Islet of Langerhans (tissue), 1 donor: ENCODE data around the gene TET1.
"Not testable (repeated sequence)": the region's sequence is repeated elsewhere in the genome, so short reads cannot be mapped to it uniquely, and the experiment has no call there.

Experiments used
- FAIRE-seq: peaks from one replicate; lab custom pipeline; 2011; peaks lifted over from hg19 to GRCh38; lab: Jason Lieb, UNC

The TET1 gene

GRCh38 chr10:68564712-68565111 is 4.6 kb downstream of the TET1 start:
- FAIRE-seq, result no peak

DNA sequence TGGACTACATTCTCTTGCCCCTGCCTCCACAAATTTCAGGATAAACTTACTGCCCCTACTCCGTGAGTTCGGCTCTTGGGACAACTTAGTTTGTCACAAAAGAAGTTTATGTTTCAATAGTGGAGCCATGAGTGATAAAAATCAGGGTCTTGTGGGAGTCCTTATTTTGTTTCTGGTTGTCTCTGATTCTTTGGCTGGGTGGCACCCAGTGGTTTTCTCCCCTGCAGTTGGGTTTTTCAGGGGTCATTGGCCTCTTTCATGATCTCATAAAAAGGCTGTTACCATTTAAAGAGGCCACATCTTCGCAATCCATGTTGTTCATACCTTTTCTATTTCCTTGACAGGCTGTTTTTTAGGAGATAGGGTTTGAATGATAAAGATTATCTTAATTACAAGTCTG is 5.5 kb downstream of the TET1 start:
- FAIRE-seq, result no peak

GRCh38 chr10:68566351-68566750 is 6.2 kb downstream of the TET1 start:
- FAIRE-seq, result no peak

DNA sequence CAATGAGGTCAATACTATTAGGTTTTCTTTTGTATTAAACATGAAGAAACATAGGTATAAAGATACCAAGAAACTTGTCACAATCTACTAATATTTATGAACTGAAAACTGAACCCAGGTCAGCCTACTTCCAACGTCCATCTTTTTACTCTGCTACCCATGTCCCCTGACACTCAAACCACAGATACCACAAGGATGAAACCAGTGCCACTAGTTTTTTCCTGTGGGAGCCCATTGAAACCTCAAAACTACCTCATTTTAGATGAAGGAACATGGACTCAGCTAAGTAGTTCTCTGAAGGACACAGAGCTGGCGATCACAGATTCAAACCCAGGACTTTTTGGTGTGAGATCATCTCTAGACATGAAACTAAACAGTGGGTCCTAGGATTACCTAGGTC is 6.8 kb downstream of the TET1 start:
- FAIRE-seq, result no peak

DNA sequence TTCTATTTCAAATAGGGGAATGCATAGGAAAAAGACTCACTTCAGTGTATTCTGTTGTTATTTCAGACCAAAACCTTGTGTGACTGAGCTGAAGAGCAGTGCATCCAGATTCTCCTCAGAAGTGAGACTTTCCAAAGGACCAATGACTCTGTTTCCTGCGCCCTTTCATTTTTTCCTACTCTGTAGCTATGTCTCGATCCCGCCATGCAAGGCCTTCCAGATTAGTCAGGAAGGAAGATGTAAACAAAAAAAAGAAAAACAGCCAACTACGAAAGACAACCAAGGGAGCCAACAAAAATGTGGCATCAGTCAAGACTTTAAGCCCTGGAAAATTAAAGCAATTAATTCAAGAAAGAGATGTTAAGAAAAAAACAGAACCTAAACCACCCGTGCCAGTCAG is 12.0 kb downstream of the TET1 start:
- no peak for FAIRE-seq

DNA sequence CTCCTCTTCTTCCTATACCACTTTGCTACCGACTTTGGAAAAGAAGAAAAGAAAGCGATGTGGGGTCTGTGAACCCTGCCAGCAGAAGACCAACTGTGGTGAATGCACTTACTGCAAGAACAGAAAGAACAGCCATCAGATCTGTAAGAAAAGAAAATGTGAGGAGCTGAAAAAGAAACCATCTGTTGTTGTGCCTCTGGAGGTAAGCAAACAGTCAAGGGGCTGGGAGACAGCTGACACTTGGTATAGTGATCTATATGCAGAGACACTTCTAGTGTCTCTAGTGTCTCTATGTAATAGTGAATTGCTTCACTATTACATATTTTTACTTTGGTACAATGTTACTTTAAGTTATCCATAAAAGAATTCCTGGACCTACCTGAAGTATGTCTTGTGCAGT is 13.9 kb downstream of the TET1 start:
- no peak for FAIRE-seq

- no peak for FAIRE-seq
Observed at GRCh38 chr10:68576118-68576517, 16.0 kb downstream of the TET1 start.

DNA sequence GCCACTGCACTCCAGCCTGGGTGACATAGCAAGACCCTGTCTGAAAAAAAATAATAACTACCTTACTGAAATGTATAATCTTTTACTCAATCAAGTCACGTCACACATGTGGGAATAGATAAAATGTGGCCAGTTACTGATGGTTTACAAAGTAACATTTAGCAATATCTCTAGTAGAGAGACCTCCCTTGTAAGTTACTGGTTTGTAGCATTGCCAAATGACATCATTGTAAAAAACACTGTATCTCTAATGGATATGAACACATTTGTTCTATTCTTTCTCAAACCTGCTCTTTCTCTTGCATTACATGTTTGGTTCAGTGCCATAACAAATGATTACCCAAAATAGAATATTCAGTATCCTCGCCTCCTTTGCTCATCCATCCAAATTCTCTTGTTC is 18.8 kb downstream of the TET1 start:
- no peak for FAIRE-seq

- not testable (repeated sequence) for FAIRE-seq
Observed at GRCh38 chr10:68584187-68584586, 24.1 kb downstream of the TET1 start.

- no peak for FAIRE-seq
Observed at GRCh38 chr10:68586606-68587305, 26.6 kb downstream of the TET1 start.

DNA sequence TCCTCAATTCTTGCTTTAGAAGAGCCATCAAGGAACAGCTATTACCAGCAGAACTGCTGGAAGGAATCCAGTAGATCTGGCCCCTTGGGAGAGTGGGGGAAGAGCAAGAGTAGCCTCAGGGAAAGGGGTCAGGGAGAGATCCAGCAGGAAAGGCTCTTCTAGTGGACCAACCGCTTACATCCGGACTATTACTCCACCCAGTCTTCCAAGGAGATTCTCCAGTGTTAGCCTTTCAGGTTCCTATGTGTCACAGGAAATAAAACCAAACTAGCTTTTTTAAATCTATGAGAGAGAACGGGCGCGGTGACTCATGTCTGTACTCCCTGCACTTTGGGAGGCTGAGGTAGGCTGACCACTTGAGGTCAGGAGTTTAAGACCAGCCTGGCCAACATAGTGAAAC is 34.3 kb downstream of the TET1 start:
- FAIRE-seq, result no peak

DNA sequence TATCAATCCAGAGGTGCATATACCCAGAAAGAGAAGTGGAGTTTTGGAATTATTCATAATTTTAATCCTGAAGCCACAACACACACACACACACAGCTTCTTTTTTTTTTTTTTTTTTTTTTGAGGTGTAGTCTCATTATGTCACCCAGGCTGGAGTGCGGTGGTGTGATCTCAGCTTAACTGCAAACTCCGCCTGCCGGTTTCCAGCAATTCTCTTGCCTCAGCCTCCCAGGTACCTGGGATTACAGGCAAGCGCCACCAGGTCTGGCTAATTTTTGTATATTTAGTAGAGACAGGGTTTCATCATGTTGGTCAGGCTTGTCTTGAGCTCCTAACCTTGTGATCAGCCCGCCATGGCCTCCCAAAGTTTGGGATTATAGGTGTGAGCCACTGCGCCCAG is 35.4 kb downstream of the TET1 start:
- FAIRE-seq, result no peak

DNA sequence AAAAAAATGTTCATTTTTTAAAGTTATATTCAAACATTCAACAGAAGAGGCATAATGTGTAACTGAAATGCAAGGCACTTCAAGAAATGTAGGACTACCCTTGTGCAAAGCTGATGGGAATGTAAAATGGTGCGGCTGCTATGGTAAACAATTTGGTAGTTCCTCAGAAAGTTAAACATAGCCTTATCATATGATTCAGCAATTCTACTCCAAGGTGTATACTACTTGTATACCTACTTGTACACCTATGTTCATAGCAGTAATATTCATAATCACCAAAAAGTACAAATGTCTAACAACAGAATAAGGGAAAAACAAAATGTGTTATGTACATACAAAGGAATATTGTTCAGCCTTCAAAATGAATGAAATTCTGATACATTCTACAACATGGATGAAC is 37.3 kb downstream of the TET1 start:
- FAIRE-seq, result no peak

- no peak for FAIRE-seq
Observed at GRCh38 chr10:68598978-68599770, 39.0 kb downstream of the TET1 start.

DNA sequence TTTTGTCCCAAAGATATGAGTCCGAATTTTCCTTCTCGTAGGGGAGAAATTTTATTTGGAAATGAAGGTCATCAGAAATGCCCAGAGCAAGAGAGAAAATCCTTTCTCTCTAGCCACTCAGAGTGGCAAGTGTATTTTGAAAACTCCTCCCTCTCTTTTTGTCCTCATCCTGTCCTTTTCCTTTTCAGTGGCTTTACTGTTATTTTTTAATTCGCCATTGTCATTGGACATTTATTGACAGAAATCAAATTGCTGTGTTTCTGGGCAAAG is 39.6 kb downstream of the TET1 start:
- no peak for FAIRE-seq

DNA sequence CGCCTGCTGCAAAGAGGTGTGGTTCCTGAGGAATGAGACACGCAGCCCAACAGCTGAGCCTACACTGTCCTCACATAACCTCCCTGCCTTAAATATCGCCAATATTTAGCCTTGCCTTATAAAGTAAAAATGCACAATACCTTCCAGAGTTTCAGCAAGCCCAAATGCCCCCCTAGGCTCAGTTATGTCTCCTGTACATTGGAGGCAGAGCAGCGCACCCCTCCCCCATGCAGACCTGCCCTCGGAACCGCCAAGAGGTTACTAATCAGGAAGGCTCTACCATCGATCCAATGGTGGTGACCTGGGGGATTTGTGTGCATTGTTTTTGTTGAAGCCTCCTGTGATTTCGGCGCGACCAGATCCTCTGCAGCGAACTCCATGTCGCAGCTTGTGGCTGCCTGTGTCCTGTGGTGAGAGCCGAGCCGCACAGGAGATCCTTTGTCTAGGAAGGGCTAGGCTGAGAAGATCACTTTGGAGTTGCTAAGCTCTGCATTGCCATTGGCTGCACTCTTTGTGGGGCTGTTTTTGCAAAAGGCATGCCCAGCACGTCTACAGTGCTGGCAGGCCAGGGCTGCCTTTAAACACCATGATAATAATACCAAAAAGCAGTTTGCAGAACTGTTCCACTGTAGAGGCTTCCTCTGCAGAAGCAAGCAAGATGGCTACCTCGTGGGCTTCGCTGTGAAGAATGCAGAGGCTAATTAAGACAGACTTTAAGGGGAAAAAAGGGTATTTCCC is 40.1 kb downstream of the TET1 start:
- no peak for FAIRE-seq

GRCh38 chr10:68601501-68602265 is 41.5 kb downstream of the TET1 start:
- FAIRE-seq, result no peak

DNA sequence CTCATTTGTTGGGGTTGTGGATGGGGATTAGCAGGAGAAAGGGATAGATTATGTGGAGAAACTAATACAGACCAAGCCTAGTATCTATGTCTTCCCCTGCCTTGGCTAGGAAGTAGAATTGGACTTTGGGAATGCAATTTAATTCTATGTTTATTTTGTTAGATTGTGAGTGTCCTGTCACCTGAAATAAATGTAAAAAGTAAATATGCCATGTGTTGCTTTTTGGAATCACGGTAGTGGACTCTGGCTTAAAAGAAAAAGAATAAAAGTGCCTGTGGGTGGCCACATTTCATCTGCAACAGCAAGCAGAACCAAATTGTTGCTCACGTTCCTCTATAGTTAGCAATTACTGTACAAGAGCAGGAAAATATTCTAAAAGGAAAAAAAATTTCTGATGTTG is 42.3 kb downstream of the TET1 start:
- no peak for FAIRE-seq

DNA sequence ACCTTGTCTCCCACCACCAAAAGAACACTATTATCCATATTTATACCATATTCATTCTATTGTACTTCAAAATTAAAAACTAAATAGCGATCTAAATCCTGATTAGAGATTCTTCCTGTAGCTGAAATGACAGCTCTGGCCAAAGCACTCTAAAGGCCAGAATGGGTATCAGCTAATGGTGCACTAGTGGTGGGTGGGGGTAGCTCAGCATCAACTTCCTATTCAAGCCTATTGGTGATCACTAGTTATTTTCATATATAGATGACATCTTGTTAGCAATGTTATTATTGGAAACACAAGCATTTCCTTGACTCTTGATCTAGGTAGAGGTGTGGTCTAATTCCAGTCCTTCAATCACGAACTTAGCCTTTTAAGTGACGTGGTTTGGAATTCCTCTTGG is 43.6 kb downstream of the TET1 start:
- FAIRE-seq, result no peak

- FAIRE-seq, result no peak
Observed at GRCh38 chr10:68604441-68604840, 44.3 kb downstream of the TET1 start.

DNA sequence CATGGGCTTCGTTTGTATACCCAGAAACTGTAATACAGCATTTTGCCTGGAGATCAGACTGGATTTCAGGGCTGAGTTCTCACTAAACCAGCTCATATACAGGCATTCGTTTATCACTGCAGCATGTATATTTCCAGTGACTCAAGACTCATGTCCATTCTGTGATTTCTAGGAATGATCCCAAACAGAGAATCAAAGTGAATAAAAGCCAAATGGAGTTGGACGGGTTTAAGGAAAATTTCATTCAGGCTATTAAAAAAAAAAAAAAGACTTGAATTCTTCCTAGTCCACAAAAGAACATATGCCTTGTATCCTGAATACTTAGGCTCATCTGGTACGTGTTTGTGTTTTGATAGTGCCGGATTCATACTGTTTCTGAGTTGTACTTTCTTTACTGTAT is 46.8 kb downstream of the TET1 start:
- no peak for FAIRE-seq

- FAIRE-seq, result not testable (repeated sequence)
Observed at GRCh38 chr10:68610023-68610422, 49.9 kb downstream of the TET1 start.

GRCh38 chr10:68611227-68611626 is 51.1 kb downstream of the TET1 start:
- no peak for FAIRE-seq
